T1000 (cell line): ENCODE measurements around the gene PJA1.

ENCODE experiments used
- DNase-seq: peaks from one replicate; lab custom pipeline; 2025; ENCODE audit warnings: mixed read lengths; lab: John Stamatoyannopoulos, UW

The PJA1 gene

GRCh38 chrX:69163936-69164741, 1.1 kb downstream of the PJA1 start:
- no peak for DNase-seq

DNA sequence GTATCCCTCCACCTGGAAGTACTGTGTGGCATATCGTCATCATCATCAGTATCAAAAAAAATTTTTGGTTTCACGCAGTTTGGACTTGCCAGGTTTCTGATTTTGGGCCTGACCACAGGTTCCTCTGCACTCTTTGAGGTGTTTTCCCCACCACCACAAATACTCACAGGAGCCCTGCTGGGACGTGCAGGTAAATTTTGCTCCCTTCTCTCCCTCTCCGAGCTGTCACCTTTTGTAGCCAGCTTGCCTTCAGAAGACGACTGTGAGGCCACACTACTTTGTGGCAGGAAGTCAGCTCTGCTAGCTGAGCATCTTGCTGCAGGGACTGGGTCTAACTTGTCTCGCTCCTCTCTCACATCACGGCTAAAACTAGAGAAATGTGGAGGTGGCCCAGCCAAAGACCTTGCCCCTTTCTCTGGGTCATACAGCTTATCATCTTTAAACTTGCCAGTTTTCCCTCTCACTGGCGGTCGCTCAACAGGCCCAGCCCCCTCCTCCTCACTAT, 2.8 kb downstream of the PJA1 start:
- DNase-seq, result no peak

- DNase-seq, result no peak
Measured at GRCh38 chrX:69161786-69162349, 3.4 kb downstream of the PJA1 start.

- DNase-seq, result no peak
Measured at GRCh38 chrX:69161371-69161770, 3.9 kb downstream of the PJA1 start.

DNA sequence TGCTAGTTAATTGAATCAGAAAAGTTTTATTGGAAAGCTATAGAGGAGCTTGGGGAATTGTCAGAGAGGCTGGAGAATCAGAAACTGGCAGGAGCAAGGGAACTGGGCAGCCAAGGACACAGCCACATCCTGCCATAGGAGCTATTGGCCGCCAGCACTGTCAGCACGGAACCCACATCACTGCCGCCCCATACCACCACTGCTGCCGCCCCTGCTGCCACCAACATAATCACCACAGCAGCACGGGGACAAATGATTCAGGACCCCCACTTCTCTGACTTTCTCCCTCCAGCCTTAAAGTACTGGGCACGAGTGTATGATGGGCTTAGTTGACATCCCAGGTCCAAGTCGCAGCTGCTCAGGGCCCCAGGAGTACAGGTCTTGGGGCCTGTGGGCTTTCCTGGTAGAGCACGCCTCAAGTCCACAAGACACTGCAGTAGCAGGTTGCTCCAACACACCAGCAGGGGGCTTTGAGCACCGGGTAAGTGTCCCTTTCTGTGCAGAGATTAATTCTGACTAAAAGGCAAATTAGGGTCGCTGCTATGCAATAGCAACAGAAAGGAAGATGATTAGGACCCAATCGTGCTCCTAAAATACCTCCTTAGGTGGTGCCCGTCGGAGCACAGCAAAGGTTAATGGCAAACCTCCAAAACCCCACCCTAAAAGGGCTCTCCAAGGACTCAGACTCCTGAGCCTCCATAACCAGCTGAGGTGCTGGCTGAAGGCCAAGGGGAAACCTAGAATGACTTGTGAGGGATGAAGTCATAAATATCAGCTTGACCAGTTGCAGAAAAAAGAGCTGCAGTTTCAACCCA, 6.9 kb downstream of the PJA1 start:
- no peak for DNase-seq

DNA sequence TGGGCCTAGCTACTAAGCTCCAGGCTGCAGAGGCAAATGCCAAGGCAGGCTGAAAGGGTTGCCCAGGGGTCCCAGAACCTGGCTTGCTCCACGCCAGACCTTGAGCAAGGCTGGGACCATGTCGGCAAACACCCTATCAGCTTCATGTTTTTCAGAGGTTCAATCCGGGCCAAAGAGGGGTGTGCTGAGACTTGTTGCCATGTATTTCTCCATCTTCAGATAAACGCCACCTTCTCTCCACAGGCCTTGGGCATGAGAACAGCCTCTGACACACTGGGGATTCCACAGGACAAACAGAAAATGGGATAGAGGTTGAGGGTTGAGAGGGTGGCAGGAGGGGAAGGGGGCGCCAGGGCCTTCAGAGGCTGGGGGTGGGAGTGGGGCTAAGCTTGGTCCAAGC, 8.6 kb downstream of the PJA1 start:
- DNase-seq, result no peak

- no peak for DNase-seq
Measured at GRCh38 chrX:69155786-69156520, 9.3 kb downstream of the PJA1 start.

DNA sequence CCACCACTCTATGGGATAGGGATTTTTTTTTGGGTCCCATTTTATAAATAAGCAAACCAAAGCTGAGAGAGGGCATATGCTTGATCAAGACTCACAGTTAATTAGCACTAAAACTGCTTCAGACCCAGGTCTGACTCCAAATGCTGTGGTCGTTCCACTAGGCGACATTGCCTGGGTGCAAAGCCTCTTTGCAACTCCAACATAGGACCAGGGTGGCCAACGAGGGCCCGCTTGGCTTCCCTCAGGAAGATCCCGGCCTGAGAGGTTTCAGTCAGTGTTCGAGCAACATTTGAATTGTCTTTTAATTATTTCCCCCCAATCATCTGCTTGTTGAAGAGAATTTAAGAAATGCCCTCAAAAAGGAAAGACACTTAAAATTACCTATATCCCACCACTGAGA, 11.2 kb downstream of the PJA1 start:
- DNase-seq, result no peak

GRCh38 chrX:69153060-69153730, 12.1 kb downstream of the PJA1 start:
- DNase-seq, result no peak

DNA sequence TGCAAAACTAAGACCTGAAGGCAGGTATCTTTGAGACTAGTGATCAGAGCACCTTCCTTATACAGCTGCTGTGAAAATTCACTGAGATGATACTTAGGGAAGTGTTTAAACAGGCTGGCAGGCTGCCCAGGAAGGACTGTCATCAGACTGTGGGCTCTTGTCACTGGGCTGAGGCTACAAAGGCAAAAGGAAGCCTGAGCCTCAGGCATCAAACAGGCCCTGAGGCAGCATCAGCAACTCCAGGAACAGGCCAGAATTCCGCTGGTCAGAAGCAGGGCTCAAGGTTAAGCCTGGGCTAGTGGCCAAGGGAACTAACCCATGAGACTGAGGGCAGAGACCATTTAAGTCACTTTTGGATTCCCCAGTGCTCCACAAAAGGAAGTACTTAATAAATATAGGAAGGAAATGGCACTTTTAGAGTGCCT, 12.8 kb downstream of the PJA1 start:
- no peak for DNase-seq

DNA sequence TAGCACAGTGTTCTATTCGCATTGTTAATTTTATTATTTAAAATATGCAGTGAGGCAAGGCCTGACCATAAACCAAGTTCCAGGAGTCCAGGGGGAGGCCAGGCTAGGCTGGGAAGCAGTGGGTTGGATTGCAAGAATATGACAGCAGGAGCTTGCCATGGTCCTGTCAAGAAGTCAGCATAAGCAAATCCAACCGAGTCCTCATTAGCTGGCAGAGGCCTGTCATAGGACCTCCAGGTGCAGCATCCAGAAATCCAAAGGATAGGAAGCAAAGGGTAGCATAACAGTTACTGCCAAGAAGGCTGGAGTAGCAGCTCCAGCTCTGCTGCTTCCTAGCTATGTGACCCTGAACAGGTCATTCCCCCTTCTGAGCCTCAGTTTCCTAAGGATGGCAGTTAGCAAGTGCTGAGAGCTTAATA, 13.4 kb downstream of the PJA1 start:
- no peak for DNase-seq

DNA sequence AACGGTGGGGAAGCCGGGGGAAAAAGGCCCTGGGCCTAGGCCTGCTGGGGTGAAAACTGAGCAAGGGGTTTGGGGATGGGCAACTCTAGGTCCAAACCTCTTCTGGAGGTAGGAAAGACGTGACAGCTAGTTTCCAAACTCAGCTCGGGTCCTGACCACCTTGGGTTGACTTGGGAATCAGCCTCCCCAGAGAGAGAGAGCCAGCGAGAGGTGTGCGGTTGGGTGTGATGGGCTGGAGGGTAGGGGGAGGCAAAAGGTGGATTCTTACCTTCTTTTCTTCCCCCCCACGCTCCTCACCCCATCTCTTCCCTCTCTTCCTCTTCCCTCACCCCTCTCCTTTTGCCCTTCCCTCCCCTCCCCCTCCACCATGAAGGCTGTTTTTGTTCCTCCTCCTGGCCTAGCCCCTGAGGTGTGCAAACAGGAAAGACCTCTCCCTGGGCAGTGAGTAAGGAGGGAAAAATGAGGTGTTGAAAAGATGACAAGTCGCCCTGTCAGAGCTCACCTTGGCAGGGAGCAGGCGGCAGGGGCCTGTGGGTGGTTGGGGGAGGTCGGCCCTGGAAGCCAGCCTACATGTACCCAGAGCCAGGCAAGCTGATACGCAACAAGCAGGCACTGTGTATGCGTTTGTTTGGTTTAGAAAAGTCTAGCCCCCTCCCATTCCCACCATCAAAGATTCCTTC, 14.8 kb downstream of the PJA1 start:
- DNase-seq, result no peak

- no peak for DNase-seq
Measured at GRCh38 chrX:69149466-69150280, 15.6 kb downstream of the PJA1 start.

DNA sequence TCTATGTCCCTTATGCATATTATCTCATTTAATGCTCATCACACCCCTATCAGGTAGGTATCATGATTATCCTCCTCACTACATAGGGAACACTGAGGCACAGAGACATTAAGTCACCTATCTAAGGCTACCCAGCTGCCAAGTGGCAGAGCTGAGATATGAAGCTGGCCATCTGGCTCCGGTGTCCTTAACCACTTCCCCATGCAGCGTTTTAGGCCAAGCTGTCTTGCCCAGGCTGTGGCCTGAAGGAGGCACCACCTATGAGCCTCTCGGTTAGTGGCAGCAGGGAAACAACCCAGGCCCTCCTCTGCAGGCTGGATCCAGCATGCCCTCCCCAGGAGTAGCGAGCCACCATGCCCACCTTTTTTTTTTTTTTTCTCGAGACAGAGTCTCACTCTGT, 16.3 kb downstream of the PJA1 start:
- DNase-seq, result no peak

DNA sequence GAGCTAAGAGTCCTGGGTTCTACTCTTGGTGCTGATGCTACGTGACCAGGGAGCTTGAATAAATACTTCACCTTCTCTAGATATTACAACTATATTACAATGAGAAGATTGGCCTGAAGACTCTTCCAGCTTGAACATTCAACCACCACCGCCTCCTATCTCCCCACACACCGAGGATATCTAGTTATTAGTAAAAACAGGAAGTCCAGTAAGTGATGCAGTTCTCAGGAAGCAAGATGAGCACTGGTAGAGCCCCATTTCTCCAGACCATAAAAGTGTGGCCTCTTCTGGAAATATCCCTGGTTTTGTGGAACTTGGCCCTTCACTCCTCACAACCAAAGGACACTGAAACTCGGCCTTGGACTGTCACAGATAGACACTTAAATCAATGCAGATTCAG, 18.5 kb downstream of the PJA1 start:
- no peak for DNase-seq

DNA sequence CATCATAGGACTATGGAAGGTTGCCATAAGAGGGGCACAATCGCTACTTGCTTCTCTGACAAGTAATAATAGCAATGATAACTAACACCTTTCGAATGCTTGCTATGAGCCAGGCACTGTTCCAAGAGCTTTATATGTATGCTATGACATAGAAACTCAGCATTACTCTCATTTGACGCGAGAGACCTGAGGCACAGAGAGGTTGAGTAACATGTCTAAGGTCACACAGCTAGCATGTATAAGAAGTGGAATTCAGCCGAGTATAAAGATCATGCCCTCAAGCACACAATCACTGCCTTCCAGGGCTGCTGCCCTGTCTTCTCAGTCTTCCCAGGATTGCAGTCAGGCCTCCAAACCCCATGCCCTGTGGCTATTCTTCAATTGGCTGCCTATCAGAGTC, 19.5 kb downstream of the PJA1 start:
- no peak for DNase-seq

DNA sequence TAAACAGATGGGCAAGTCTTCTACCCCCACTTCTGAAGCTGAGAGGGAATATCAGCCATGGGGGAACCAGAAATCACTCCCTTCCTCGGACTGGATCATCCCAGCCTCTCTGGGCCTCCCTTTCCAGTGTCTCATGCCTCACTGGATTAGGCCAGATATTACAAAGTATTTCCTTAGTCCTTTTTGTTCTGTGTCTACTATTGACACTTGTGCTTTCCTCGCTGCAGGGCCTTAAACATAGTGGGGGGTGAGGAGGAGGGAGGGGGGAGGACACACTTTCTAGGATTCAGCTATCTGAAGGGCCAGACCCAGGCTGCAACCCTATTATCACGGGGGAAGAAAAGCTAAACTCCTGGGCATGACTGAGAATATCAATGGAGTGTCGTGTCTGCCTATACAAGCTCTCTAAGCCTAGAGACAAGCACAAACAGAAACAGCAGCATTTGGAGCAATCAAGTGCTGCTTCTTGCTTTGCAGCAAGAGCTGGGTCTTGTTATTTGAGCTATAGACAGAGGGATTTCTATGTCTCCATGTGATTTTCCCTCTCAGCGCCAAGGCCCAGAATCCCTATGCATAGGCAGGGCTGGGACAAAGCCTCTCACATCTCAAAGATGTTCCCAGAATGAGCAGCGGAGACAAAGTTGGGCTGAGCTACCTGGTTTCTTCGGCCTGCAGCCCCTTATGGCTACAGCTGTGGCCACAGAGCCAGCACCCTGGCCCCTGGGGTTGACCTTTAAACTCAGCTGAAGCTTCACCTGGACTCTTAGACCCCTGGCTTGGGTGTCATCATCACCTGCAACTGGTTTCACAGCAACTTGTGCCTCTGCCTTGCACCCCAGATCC, 20.2 kb downstream of the PJA1 start:
- DNase-seq, result no peak

DNA sequence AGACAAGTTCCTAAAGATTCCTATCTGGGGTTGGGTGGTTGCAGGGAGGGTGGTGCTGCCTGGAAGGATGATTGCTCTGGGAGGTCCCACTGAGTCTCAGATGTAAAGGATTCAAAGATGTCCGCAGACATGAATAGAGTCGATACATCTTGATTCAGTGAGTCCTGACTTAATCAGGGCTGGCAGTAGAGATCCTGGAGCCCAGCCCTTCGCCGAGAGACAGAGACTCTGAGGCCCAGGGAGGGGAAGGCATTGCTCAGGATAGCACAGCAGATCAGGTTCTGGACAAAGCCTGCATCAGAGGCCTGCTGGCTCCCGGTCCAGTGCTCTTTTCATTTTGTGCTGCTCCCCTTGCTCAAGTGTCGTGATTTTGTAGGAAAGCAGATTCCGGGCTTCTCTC, 21.7 kb downstream of the PJA1 start:
- DNase-seq, result no peak
